ENCODE measurements around the gene SLF2. TPM values are rescaled to one million over a fixed set of nuclear protein-coding genes. Genes with fewer than 3 reads are reported as not detected.

The SLF2 gene
- total RNA-seq, 2 experiments from 2014 or later, result 29.3 to 30.3 TPM

GRCh38 chr10:100872034-100872791 is 40.5 kb upstream of the SLF2 start:
- no peaks in the 10 kb centered on the region for H3K36me3 Mint-ChIP-seq (ENCODE audit: low read depth)
- H3K4me3 Mint-ChIP-seq, result no peak overlapping the region
- peak; percentile 82 for DNase-seq
- CTCF ChIA-PET, result interaction anchor here (0.6 to 2.7 kb wide), 10 partner anchors 16 to 322 kb away, joined by 3 to 21 read pairs (median 4); no protein-coding TSS in a partner anchor
- intact Hi-C loops (cut with micrococcal nuclease), result loop anchor here (1.0 to 5.0 kb wide), 6 partner anchors 45 to 440 kb away; partner anchors contain the start of gene PAX2
- H3K9me3 Mint-ChIP-seq, result no peaks in the 10 kb centered on the region
- no peaks in the 10 kb centered on the region for H3K4me1 Mint-ChIP-seq (ENCODE audit: low read depth)
- peaks cover 11% of the 10 kb centered on the region for H3K27me3 Mint-ChIP-seq (ENCODE audit: low read depth)
- H3K27ac Mint-ChIP-seq, result no peak overlapping the region

- no peaks in the 10 kb centered on the region for H3K9me3 Mint-ChIP-seq
- intact Hi-C loops (cut with micrococcal nuclease), result loop anchor here (2.0 to 5.0 kb wide), 4 partner anchors 46 to 441 kb away; partner anchors contain the start of gene PAX2
- no peak overlapping the region for H3K27ac Mint-ChIP-seq
- CTCF ChIA-PET, result interaction anchor here (0.8 to 2.7 kb wide), 3 partner anchors 15 to 272 kb away, joined by 3 to 13 read pairs (median 3); no protein-coding TSS in a partner anchor
- H3K4me1 Mint-ChIP-seq (ENCODE audit: low read depth), result no peaks in the 10 kb centered on the region
- H3K27me3 Mint-ChIP-seq (ENCODE audit: low read depth), result peaks cover 10% of the 10 kb centered on the region
- no peak for DNase-seq
- H3K36me3 Mint-ChIP-seq (ENCODE audit: low read depth), result no peaks in the 10 kb centered on the region
- no peak overlapping the region for H3K4me3 Mint-ChIP-seq
Measured at GRCh38 chr10:100873146-100873826, 39.5 kb upstream of the SLF2 start.

- H3K9me3 Mint-ChIP-seq, result no peaks in the 10 kb centered on the region
- H3K27me3 Mint-ChIP-seq (ENCODE audit: low read depth), result peaks cover 10% of the 10 kb centered on the region
- H3K4me1 Mint-ChIP-seq (ENCODE audit: low read depth), result no peaks in the 10 kb centered on the region
- CTCF ChIA-PET, result interaction anchor here (1.0 kb wide), 1 partner anchor 40 kb away, joined by 3 read pairs; no protein-coding TSS in a partner anchor
- intact Hi-C loops (cut with micrococcal nuclease), result loop anchor here (2.0 to 5.0 kb wide), 4 partner anchors 47 to 442 kb away; partner anchors contain the start of gene PAX2
- no peak overlapping the region for H3K4me3 Mint-ChIP-seq
- DNase-seq, result no peak
- H3K36me3 Mint-ChIP-seq (ENCODE audit: low read depth), result no peaks in the 10 kb centered on the region
- H3K27ac Mint-ChIP-seq, result no peak overlapping the region
Measured at GRCh38 chr10:100873827-100874326, 38.9 kb upstream of the SLF2 start.

GRCh38 chr10:100874702-100875483 is 37.9 kb upstream of the SLF2 start:
- no peaks in the 10 kb centered on the region for H3K9me3 Mint-ChIP-seq
- no peaks in the 10 kb centered on the region for H3K4me1 Mint-ChIP-seq (ENCODE audit: low read depth)
- H3K27ac Mint-ChIP-seq, result no peak overlapping the region
- no peaks in the 10 kb centered on the region for H3K36me3 Mint-ChIP-seq (ENCODE audit: low read depth)
- DNase-seq, result no peak
- intact Hi-C loops (cut with micrococcal nuclease), result loop anchor here (5.0 kb wide), 2 partner anchors 48 to 443 kb away; no protein-coding TSS in a partner anchor
- H3K4me3 Mint-ChIP-seq, result no peak overlapping the region
- CTCF ChIA-PET, result no interaction called here
- peaks cover 10% of the 10 kb centered on the region for H3K27me3 Mint-ChIP-seq (ENCODE audit: low read depth)

GRCh38 chr10:100875484-100876166 is 37.1 kb upstream of the SLF2 start:
- Mint-ChIP-seq H3K27ac (no peak overlapping the region), H3K9me3 (no peaks in the 10 kb centered on the region), H3K27me3 (ENCODE audit: low read depth) (peaks cover 10% of the 10 kb centered on the region), H3K4me3 (no peak overlapping the region), H3K4me1 (ENCODE audit: low read depth) (no peaks in the 10 kb centered on the region), H3K36me3 (ENCODE audit: low read depth) (no peaks in the 10 kb centered on the region)
- no peak for DNase-seq
- intact Hi-C loops (cut with micrococcal nuclease), result loop anchor here (2.0 kb wide), 1 partner anchor 139 kb away; no protein-coding TSS in a partner anchor
- CTCF ChIA-PET, result interaction anchor here (0.9 kb wide), 2 partner anchors 138 to 314 kb away, joined by 3 to 4 read pairs; no protein-coding TSS in a partner anchor

- intact Hi-C loops (cut with micrococcal nuclease), result loop anchor here (2.0 kb wide), 1 partner anchor 138 kb away; no protein-coding TSS in a partner anchor
Measured at GRCh38 chr10:100876585-100877460, 35.9 kb upstream of the SLF2 start.

GRCh38 chr10:100877461-100877850 is 35.3 kb upstream of the SLF2 start:
- DNase-seq, result no peak
- Mint-ChIP-seq H3K4me3 (no peak overlapping the region), H3K4me1 (ENCODE audit: low read depth) (no peaks in the 10 kb centered on the region), H3K36me3 (ENCODE audit: low read depth) (no peaks in the 10 kb centered on the region), H3K27me3 (ENCODE audit: low read depth) (peaks cover 10% of the 10 kb centered on the region), H3K27ac (no peak overlapping the region), H3K9me3 (no peaks in the 10 kb centered on the region)
- intact Hi-C loops (cut with micrococcal nuclease), result loop anchor here (2.0 kb wide), 1 partner anchor 137 kb away; no protein-coding TSS in a partner anchor
- CTCF ChIA-PET, result interaction anchor here (0.9 to 1.4 kb wide), 2 partner anchors 194 to 317 kb away, joined by 3 to 6 read pairs; no protein-coding TSS in a partner anchor

More at GRCh38 chr10:100876585-100877460, 35.9 kb upstream of the SLF2 start:
- DNase-seq, result no peak
- H3K4me1 Mint-ChIP-seq (ENCODE audit: low read depth), result no peaks in the 10 kb centered on the region
- H3K9me3 Mint-ChIP-seq, result no peaks in the 10 kb centered on the region
- no peak overlapping the region for H3K4me3 Mint-ChIP-seq
- H3K27me3 Mint-ChIP-seq (ENCODE audit: low read depth), result peaks cover 10% of the 10 kb centered on the region
- no peaks in the 10 kb centered on the region for H3K36me3 Mint-ChIP-seq (ENCODE audit: low read depth)
- no peak overlapping the region for H3K27ac Mint-ChIP-seq
- CTCF ChIA-PET, result interaction anchor here (0.9 kb wide), 1 partner anchor 137 kb away, joined by 4 read pairs; no protein-coding TSS in a partner anchor

GRCh38 chr10:100878291-100878910 is 34.4 kb upstream of the SLF2 start:
- intact Hi-C loops (cut with micrococcal nuclease), result loop anchor here (1.0 kb wide), 1 partner anchor 316 kb away; no protein-coding TSS in a partner anchor
- no peak overlapping the region for H3K4me3 Mint-ChIP-seq
- no peaks in the 10 kb centered on the region for H3K9me3 Mint-ChIP-seq
- peak; percentile 64 for DNase-seq
- H3K27ac Mint-ChIP-seq, result no peak overlapping the region
- no peaks in the 10 kb centered on the region for H3K36me3 Mint-ChIP-seq (ENCODE audit: low read depth)
- H3K27me3 Mint-ChIP-seq (ENCODE audit: low read depth), result peaks cover 10% of the 10 kb centered on the region
- no peaks in the 10 kb centered on the region for H3K4me1 Mint-ChIP-seq (ENCODE audit: low read depth)
- CTCF ChIA-PET, result interaction anchor here (0.9 to 2.1 kb wide), 9 partner anchors 10 to 444 kb away, joined by 3 to 9 read pairs (median 3); no protein-coding TSS in a partner anchor

- H3K36me3 Mint-ChIP-seq (ENCODE audit: low read depth), result no peaks in the 10 kb centered on the region
- no peak for DNase-seq
- H3K4me1 Mint-ChIP-seq (ENCODE audit: low read depth), result no peaks in the 10 kb centered on the region
- CTCF ChIA-PET, result interaction anchor here (2.1 kb wide), 1 partner anchor 9 kb away, joined by 9 read pairs; no protein-coding TSS in a partner anchor
- H3K27me3 Mint-ChIP-seq (ENCODE audit: low read depth), result peaks cover 7% of the 10 kb centered on the region
- no peak overlapping the region for H3K27ac Mint-ChIP-seq
- intact Hi-C loops (cut with micrococcal nuclease), result no loop called here
- no peaks in the 10 kb centered on the region for H3K9me3 Mint-ChIP-seq
- H3K4me3 Mint-ChIP-seq, result no peak overlapping the region
Measured at GRCh38 chr10:100879741-100880360, 32.9 kb upstream of the SLF2 start.
